22Rv1 (cell line): Measurements from ENCODE around the gene NFKB1.

ENCODE experiments used
- CTCF ChIP-seq: fragments of 450-650 bp; IDR thresholded peaks from 2 replicates; pipeline ENCODE4 v1.5.1; 2017; ENCODE audit warnings: mild to moderate bottlenecking
- ZFX ChIP-seq: fragments of 450-650 bp; IDR thresholded peaks from 2 replicates; pipeline ENCODE4 v1.6.1; 2017; ENCODE audit warnings: antibody characterized with exemption, borderline replicate concordance

GRCh38 chr4:102569200-102569599 lies 68.0 kb downstream of the NFKB1 start:
- TF ChIP-seq CTCF (no peak), ZFX (no peak)
